ENCODE results near the gene AGRP. TPM values are rescaled to one million over a fixed set of nuclear protein-coding genes. Genes with fewer than 3 reads are reported as not detected.
"Not testable (repeated sequence)": the region's sequence is repeated elsewhere in the genome, so short reads cannot be mapped to it uniquely, and the experiment has no call there.

AGRP gene
- total RNA-seq, 1 donor from 2014 or later: not detected

DNA sequence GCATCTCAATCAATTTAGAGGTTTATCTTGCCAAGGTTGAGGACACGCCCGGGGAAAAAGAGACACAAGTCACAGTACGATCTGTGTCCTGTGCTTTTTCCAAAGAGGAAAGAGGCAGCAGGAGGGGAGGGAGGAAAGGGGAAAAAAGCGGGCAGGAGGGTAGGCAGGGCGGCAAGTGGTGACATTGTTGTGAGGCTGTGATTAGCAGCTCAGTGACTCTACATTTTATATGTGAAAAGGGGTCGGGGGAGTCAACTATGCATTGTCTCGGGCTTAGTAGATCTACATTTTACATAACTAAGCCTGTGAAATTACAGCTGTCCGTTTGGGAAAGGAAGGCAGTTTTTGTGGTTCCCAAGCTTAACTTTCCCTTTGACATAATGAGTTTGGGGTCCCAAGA, 23.1 kb upstream of the AGRP start:
- no peaks in the 10 kb centered on the region for H3K27me3 ChIP-seq (ENCODE audit: control insufficient read depth in 3 of 3, insufficient read depth in 3 of 3, low read length in 3 of 3)
- no peaks in the 10 kb centered on the region for H3K36me3 ChIP-seq (ENCODE audit: control insufficient read depth in 3 of 3, insufficient read depth in 3 of 3, low read length in 3 of 3)
- no peak overlapping the region for H3K27ac ChIP-seq (ENCODE audit: low read depth, low read length)
- H3K9me3 ChIP-seq (ENCODE audit: control insufficient read depth in 3 of 3, low read length in 3 of 3): no peaks in the 10 kb centered on the region
- H3K9ac ChIP-seq (ENCODE audit: low read depth in 1 of 3, low read length in 3 of 3): no peak overlapping the region
- H3K4me3 ChIP-seq (ENCODE audit: low read length in 3 of 3): no peak overlapping the region
- H3K4me1 ChIP-seq (ENCODE audit: control insufficient read depth in 3 of 3, insufficient read depth in 3 of 3, low read length in 3 of 3): peaks cover 0 to 3% (median 0%) of the 10 kb centered on the region in 3 donors

- no peak overlapping the region for H3K4me3 ChIP-seq (ENCODE audit: low read length in 3 of 3)
- peaks cover 0 to 6% (median 0%) of the 10 kb centered on the region in 3 donors for H3K4me1 ChIP-seq (ENCODE audit: control insufficient read depth in 3 of 3, insufficient read depth in 3 of 3, low read length in 3 of 3)
- no peaks in the 10 kb centered on the region for H3K9me3 ChIP-seq (ENCODE audit: control insufficient read depth in 3 of 3, low read length in 3 of 3)
- H3K36me3 ChIP-seq (ENCODE audit: control insufficient read depth in 3 of 3, insufficient read depth in 3 of 3, low read length in 3 of 3): no peaks in the 10 kb centered on the region
- H3K27ac ChIP-seq (ENCODE audit: low read depth, low read length): peak overlapping the region; percentile 19
- H3K9ac ChIP-seq (ENCODE audit: low read depth in 1 of 3, low read length in 3 of 3): no peak overlapping the region
- no peaks in the 10 kb centered on the region for H3K27me3 ChIP-seq (ENCODE audit: control insufficient read depth in 3 of 3, insufficient read depth in 3 of 3, low read length in 3 of 3)
These were observed 21.0 kb upstream of the AGRP start for GRCh38 chr16:67504031-67505021.

DNA sequence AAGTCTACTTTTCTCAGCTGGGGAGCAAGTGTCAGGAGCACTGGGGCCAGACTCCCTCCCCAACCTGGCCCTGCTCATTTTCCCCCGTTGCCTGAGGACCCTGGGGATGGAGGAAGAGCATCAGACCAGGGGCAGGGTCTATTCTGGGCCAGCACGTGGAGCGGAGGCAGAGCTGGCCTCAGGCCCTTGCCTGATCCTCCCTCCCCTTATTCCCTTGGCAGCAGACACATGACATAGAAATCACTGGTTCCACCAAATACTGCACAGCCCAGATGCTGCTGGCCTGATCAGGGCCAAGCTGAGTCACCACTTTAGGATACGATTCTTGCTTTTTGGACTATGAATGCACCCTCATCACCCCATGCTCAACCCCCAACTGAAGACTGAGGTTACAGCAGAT, 15.8 kb upstream of the AGRP start:
- H3K27ac ChIP-seq (ENCODE audit: low read depth, low read length): no peak overlapping the region
- no peaks in the 10 kb centered on the region for H3K27me3 ChIP-seq (ENCODE audit: control insufficient read depth in 3 of 3, insufficient read depth in 3 of 3, low read length in 3 of 3)
- no peaks in the 10 kb centered on the region for H3K9me3 ChIP-seq (ENCODE audit: control insufficient read depth in 3 of 3, low read length in 3 of 3)
- H3K36me3 ChIP-seq (ENCODE audit: control insufficient read depth in 3 of 3, insufficient read depth in 3 of 3, low read length in 3 of 3): no peaks in the 10 kb centered on the region
- H3K4me3 ChIP-seq (ENCODE audit: low read length in 3 of 3): no peak overlapping the region
- peaks cover 0 to 7% (median 2%) of the 10 kb centered on the region in 3 donors for H3K4me1 ChIP-seq (ENCODE audit: control insufficient read depth in 3 of 3, insufficient read depth in 3 of 3, low read length in 3 of 3)
- H3K9ac ChIP-seq (ENCODE audit: low read depth in 1 of 3, low read length in 3 of 3): peak overlapping the region in 1 of 3 donors; percentile 3

DNA sequence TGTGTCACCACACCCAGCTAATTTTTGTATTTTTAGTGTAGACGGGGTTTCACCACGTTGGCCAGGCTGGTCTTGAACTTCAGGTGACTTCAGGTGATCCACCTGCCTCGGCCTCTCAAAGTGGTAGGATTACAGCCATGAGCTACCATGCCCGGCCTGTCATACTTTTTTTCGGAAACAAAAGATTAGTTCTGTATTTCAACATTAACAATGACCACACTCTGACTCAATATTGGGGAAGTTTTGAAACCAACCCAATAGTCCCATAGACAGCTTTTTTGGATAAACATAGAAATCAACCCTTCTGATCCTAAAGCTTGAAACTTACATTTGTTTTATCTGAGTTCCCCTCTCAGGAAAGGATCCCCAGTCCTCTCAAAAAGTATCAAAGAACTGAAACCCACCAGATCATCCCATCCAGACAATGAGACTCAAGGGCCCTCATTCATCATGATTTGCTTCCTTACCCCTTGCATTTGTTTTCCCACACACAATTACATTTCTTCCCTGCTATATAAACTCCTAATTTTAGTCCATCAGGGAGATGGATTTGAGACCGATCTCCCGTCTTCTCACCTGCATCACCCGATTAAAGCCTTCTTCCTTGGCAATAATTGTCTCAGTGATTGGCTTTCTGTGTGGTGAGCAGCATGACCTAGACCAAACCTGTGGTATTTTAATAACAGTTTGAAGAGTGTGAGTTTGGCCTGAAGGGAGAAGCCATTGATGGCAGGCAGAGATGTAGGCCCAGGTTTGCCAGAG, 7.2 kb upstream of the AGRP start:
- Histone ChIP-seq H3K4me1 (ENCODE audit: control insufficient read depth in 3 of 3, insufficient read depth in 3 of 3, low read length in 3 of 3) (peaks cover 0 to 8% (median 2%) of the 10 kb centered on the region in 3 donors), H3K4me3 (ENCODE audit: low read length in 3 of 3) (no peak overlapping the region), H3K9me3 (ENCODE audit: control insufficient read depth in 3 of 3, low read length in 3 of 3) (no peaks in the 10 kb centered on the region), H3K27ac (ENCODE audit: low read depth, low read length) (peak overlapping the region; percentile 28), H3K27me3 (ENCODE audit: control insufficient read depth in 3 of 3, insufficient read depth in 3 of 3, low read length in 3 of 3) (no peaks in the 10 kb centered on the region), H3K9ac (ENCODE audit: low read depth in 1 of 3, low read length in 3 of 3) (peak overlapping the region in 1 of 3 donors; percentile 6), H3K36me3 (ENCODE audit: control insufficient read depth in 3 of 3, insufficient read depth in 3 of 3, low read length in 3 of 3) (no peaks in the 10 kb centered on the region)

DNA sequence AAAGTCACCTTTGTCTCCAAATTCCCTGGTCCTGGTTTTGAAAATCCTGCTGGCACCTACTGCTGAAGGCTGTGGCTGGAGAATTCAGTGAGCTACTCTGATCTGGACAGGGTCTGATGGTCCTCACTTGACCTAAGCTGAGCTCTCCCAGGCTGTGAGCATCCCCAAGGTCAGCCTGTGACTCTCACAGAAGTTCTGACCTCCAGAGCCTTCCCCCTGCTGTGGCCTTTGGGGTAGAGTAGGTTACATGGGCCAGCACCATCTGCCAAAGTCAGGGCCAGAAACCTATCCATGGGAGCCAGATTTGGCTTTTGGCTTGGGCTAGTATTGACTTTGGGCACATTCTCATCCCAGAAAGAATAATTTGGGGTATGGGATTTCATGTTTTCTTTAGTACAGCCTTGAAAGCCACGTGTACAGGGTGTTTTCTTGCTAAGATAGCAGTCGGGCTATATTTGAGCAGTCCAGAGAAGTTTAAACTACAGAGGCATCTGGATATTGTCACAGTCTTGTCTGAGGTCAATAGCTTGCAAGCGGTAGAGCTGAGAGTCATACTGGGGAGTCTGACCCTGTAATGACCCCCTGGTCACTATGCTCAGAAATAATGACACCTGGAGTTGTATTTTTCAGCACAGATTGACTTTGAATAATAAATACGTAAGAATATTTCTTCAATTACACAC, 6.2 kb upstream of the AGRP start:
- no peaks in the 10 kb centered on the region for H3K9me3 ChIP-seq (ENCODE audit: control insufficient read depth in 3 of 3, low read length in 3 of 3)
- H3K27ac ChIP-seq (ENCODE audit: low read depth, low read length): peak overlapping the region; percentile 13
- no peak overlapping the region for H3K4me3 ChIP-seq (ENCODE audit: low read length in 3 of 3)
- no peaks in the 10 kb centered on the region for H3K27me3 ChIP-seq (ENCODE audit: control insufficient read depth in 3 of 3, insufficient read depth in 3 of 3, low read length in 3 of 3)
- H3K4me1 ChIP-seq (ENCODE audit: control insufficient read depth in 3 of 3, insufficient read depth in 3 of 3, low read length in 3 of 3): peaks cover 0 to 8% (median 2%) of the 10 kb centered on the region in 3 donors
- peaks cover 0 to 5% (median 2%) of the 10 kb centered on the region in 3 donors for H3K36me3 ChIP-seq (ENCODE audit: control insufficient read depth in 3 of 3, insufficient read depth in 3 of 3, low read length in 3 of 3)
- H3K9ac ChIP-seq (ENCODE audit: low read depth in 1 of 3, low read length in 3 of 3): no peak overlapping the region

GRCh38 chr16:67487561-67487960, 4.2 kb upstream of the AGRP start:
- H3K4me3 ChIP-seq (ENCODE audit: low read length in 3 of 3); H3K27ac ChIP-seq (ENCODE audit: low read depth, low read length); H3K9me3 ChIP-seq (ENCODE audit: control insufficient read depth in 3 of 3, low read length in 3 of 3); H3K9ac ChIP-seq (ENCODE audit: low read depth in 1 of 3, low read length in 3 of 3); H3K27me3 ChIP-seq (ENCODE audit: control insufficient read depth in 3 of 3, insufficient read depth in 3 of 3, low read length in 3 of 3): not testable (repeated sequence)
- Histone ChIP-seq H3K36me3 (ENCODE audit: control insufficient read depth in 3 of 3, insufficient read depth in 3 of 3, low read length in 3 of 3) (peaks cover 0 to 11% (median 4%) of the 10 kb centered on the region in 3 donors), H3K4me1 (ENCODE audit: control insufficient read depth in 3 of 3, insufficient read depth in 3 of 3, low read length in 3 of 3) (peaks cover 4 to 12% (median 4%) of the 10 kb centered on the region in 3 donors)

DNA sequence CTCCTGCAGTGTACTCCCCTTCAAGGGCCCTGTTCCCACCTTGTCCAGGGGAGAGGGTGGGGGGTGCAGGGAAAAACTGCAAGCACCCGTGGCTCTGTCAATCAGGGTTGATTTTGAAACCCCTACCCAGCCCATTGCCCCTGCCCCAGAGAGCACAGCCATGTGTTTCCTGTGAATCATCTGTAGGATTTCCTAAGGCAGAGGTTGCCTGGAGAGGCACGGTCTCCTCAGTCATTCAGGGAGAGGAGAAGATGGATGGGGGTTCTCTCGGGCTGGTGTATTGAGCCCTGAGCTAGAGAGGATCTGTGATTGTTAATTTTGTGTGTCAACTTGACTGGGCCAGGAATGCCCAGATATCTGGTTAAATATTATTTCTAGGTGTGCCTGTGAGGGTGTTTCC, 3.5 kb upstream of the AGRP start:
- Histone ChIP-seq H3K9ac (ENCODE audit: low read depth in 1 of 3, low read length in 3 of 3) (no peak overlapping the region), H3K4me1 (ENCODE audit: control insufficient read depth in 3 of 3, insufficient read depth in 3 of 3, low read length in 3 of 3) (peaks cover 12 to 20% (median 12%) of the 10 kb centered on the region in 3 donors), H3K27ac (ENCODE audit: low read depth, low read length) (no peak overlapping the region), H3K4me3 (ENCODE audit: low read length in 3 of 3) (no peak overlapping the region), H3K36me3 (ENCODE audit: control insufficient read depth in 3 of 3, insufficient read depth in 3 of 3, low read length in 3 of 3) (peaks cover 0 to 11% (median 4%) of the 10 kb centered on the region in 3 donors), H3K9me3 (ENCODE audit: control insufficient read depth in 3 of 3, low read length in 3 of 3) (no peaks in the 10 kb centered on the region), H3K27me3 (ENCODE audit: control insufficient read depth in 3 of 3, insufficient read depth in 3 of 3, low read length in 3 of 3) (no peaks in the 10 kb centered on the region)

GRCh38 chr16:67483731-67484525, 581 bp upstream of the AGRP start:
- H3K4me3 ChIP-seq (ENCODE audit: low read length in 3 of 3): no peak overlapping the region
- H3K27me3 ChIP-seq (ENCODE audit: control insufficient read depth in 3 of 3, insufficient read depth in 3 of 3, low read length in 3 of 3): no peaks in the 10 kb centered on the region
- no peak overlapping the region for H3K27ac ChIP-seq (ENCODE audit: low read depth, low read length)
- no peak overlapping the region for H3K9ac ChIP-seq (ENCODE audit: low read depth in 1 of 3, low read length in 3 of 3)
- no peaks in the 10 kb centered on the region for H3K9me3 ChIP-seq (ENCODE audit: control insufficient read depth in 3 of 3, low read length in 3 of 3)
- peaks cover 27 to 36% (median 28%) of the 10 kb centered on the region in 3 donors for H3K4me1 ChIP-seq (ENCODE audit: control insufficient read depth in 3 of 3, insufficient read depth in 3 of 3, low read length in 3 of 3)
- H3K36me3 ChIP-seq (ENCODE audit: control insufficient read depth in 3 of 3, insufficient read depth in 3 of 3, low read length in 3 of 3): peaks cover 0 to 11% (median 4%) of the 10 kb centered on the region in 3 donors
